IPS-15b (cell line): ENCODE data around the gene PTGES.
A peak's percentile ranks its signal among the peaks of the same experiment; 100 is the strongest.

Experiments used
- H3K27me3 ChIP-seq: one replicate; pipeline ENCODE4 v1.6.1; 2013; ENCODE audit warnings: low read length; ENCODE audit not compliant: control insufficient read depth, insufficient read depth
- H3K36me3 ChIP-seq: one replicate; pipeline ENCODE4 v1.6.1; 2013; ENCODE audit warnings: low read length; ENCODE audit not compliant: control insufficient read depth, insufficient read depth
- H3K4me1 ChIP-seq: one replicate; pipeline ENCODE4 v1.6.1; 2013; ENCODE audit warnings: mild to moderate bottlenecking, low read length; ENCODE audit not compliant: control insufficient read depth, insufficient read depth
- H3K4me3 ChIP-seq: one replicate; pipeline ENCODE4 v1.5.1; 2013; ENCODE audit warnings: low read depth, low read length
- H3K9ac ChIP-seq: one replicate; pipeline ENCODE4 v1.6.1; 2013; ENCODE audit warnings: low read depth, mild to moderate bottlenecking, low read length
- H3K9me3 ChIP-seq: one replicate; pipeline ENCODE4 v1.6.1; 2013; ENCODE audit warnings: mild to moderate bottlenecking, low read length; ENCODE audit not compliant: control insufficient read depth, insufficient read depth

Gene PTGES

DNA sequence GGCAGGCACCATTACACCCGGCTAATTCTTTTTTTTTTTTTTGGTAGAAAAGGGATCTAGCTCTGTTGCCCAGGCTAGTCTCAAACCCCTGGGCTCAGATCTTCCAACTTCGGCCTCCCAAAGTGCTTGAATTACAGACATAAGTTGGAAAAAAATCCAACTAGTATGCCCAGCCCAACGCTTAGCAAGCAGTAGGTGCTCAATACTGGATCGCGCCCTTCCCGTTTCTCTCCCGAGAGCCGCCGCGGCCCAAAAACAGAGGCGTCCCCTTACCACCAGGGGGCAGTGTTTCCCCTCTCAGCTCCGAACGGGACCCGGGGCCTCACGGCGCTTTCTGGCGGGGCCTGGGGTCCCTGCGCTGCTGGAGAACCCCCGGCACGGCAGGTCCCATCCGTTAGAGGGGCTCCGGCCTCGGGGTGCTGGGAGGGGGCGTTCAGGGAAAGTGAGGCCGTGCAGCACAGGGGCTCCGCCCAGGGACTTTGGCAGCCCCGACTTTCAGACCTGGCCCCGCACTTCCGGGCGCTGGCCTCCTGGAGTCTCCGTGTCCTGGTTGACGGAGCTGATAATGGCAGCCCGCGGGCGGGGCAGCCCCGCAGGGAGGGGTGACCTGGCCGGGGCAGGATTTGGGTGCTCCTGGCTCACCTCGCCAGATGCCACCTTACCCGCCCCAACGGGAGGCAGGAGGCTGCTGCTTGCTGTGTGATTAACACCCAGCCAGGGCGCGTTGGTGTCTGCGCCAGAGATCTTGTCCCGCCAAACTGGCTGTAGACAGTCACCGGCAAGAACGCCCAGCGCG, 15.2 kb downstream of the PTGES start:
- Histone ChIP-seq H3K9me3 (no peaks in the 10 kb centered on the region), H3K27me3 (no peaks in the 10 kb centered on the region), H3K4me1 (no peaks in the 10 kb centered on the region), H3K4me3 (peak overlapping the region; percentile 74), H3K9ac (peak overlapping the region; percentile 65), H3K36me3 (no peaks in the 10 kb centered on the region)

DNA sequence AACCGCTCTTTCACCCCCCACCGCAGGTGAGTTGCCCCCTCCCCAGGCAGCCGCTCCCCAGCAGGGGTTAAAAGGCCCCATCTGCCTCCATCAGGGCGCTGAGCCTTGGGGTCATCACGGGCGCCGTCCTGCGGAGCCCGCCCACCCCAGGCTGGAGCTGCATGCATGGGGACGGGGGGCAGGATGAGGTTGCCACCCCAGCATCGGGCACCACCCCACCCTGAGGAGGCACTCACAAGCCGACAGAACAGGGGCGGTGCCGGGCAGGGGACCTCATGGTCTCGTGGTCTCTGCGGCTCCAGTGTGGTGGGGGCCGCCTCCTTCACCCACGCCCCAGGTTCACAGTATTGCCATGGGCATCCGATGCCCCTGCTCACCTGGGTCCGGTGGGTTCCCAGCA, 16.5 kb downstream of the PTGES start:
- Histone ChIP-seq H3K36me3 (no peaks in the 10 kb centered on the region), H3K9ac (no peak overlapping the region), H3K9me3 (no peaks in the 10 kb centered on the region), H3K4me3 (no peak overlapping the region), H3K4me1 (no peaks in the 10 kb centered on the region), H3K27me3 (no peaks in the 10 kb centered on the region)

DNA sequence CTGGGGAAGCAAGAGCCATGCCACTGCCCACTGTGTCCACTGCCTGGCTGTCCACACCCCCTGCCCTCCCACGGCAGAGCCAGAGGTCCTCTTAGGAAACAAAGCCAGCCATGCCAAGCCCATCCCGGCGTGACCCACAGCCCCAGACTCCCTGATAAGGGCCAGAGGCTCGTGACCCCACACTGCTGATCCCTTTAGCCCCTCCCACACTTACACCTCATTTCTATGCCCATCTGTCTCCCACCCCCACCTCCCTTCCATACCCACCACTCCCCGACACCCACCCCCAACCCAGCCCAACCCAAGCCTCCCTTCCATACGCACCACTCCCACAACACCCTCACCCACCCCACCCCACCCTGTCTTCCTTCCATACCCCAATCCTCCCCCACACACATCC, 17.3 kb downstream of the PTGES start:
- Histone ChIP-seq H3K4me1 (no peaks in the 10 kb centered on the region), H3K4me3 (no peak overlapping the region), H3K27me3 (no peaks in the 10 kb centered on the region), H3K36me3 (no peaks in the 10 kb centered on the region), H3K9ac (no peak overlapping the region), H3K9me3 (no peaks in the 10 kb centered on the region)

DNA sequence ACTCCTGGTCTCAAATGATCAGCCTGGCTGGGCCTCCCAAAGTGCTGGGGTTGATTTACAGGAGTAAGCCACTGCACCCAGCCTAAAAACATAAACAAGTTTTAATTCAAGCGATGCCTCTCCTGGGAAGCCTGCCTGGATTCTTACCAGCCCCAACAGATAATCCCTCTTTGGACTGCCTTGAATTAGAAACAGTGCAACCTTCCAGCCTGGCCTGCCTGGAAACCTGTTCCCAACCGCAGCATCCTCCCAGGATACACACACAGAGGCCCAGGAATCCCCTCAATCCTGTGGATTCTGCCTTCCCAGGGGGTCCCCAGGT, 19.2 kb downstream of the PTGES start:
- Histone ChIP-seq H3K9me3 (no peaks in the 10 kb centered on the region), H3K4me3 (no peak overlapping the region), H3K9ac (no peak overlapping the region), H3K27me3 (no peaks in the 10 kb centered on the region), H3K4me1 (no peaks in the 10 kb centered on the region), H3K36me3 (no peaks in the 10 kb centered on the region)

DNA sequence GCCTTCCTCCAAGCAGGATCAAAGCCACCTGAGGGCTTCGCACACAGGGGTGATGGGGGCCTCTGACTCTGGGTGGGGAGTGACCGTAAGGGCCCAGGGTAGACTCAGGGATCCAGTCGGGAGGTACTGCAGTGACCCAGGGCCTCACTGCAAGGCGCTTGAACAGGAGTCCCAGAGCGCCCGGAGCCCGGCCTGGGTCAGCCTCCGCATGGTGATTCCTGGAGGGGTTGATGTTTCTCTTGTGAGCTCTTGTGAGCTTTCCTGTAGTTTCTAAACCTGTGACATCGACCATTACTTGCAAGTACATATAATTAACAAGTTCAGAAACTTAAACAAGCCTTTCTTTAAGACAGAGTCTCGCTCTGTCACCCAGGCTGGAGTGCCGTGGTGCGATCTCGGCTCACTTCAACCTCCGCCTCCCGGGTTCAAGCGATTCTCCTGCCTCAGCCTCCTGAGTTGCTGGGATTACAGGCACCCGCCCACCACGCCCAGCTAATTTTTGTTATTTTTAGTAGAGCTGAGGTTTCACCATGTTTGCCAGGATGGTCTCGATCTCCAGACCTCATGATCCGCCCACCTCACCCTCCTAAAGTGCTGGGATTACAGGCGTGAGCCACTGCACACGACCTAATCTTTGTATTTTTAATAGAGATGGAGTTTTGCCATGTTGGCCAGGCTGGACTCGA, 19.8 kb downstream of the PTGES start:
- Histone ChIP-seq H3K9ac (no peak overlapping the region), H3K27me3 (no peaks in the 10 kb centered on the region), H3K36me3 (no peaks in the 10 kb centered on the region), H3K4me3 (no peak overlapping the region), H3K4me1 (no peaks in the 10 kb centered on the region), H3K9me3 (no peaks in the 10 kb centered on the region)

DNA sequence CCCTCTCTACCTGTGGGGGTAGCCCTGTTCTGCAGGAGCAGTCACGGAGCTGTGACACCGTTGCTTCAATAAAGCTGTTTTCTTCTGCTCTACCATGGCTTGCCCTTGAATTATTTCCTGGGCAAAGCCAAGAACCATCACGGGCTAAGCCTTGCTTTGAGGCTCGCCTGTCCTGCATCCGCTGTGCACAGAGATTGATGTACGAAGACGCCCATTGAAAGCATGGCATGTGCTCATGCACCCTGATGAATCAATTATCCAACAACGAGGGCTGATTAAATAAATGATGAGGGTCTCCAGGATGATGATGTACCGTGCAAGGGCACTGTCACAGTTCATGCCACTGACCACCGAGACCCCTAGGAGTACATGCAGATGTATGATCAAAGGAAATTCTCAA, 20.7 kb downstream of the PTGES start:
- Histone ChIP-seq H3K36me3 (no peaks in the 10 kb centered on the region), H3K27me3 (no peaks in the 10 kb centered on the region), H3K9ac (no peak overlapping the region), H3K9me3 (no peaks in the 10 kb centered on the region), H3K4me3 (no peak overlapping the region), H3K4me1 (no peaks in the 10 kb centered on the region)

DNA sequence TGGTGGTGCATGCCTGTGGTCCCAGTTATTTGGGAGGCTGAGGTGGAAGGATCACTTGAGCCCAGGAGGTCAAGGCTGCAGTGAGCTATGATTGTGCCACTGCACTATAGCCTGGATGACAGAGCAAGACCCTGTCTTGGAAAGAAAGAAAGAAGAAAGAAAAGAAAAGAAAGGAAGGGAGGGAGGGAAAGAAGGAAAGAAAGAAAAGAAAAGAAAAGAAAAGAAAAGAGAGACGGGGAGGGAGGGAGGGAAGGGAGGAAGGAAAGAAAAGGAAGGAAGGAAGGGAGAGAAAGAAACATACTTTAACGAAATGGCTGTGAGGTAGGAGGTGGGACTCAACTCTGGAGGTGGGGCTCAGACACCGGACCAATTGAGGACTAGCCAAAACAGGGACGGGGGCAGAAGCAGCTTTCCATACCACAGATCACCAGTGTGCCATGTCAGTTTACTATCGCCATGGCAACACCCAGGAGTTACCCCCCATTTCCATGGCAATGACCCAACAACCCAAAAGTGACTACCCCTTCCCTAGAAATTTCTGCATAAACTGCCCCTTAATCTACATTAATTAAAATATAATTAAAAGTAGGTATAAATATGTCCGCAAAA, 21.3 kb downstream of the PTGES start:
- Histone ChIP-seq H3K4me3 (no peak overlapping the region), H3K4me1 (no peaks in the 10 kb centered on the region), H3K9ac (no peak overlapping the region), H3K9me3 (no peaks in the 10 kb centered on the region), H3K27me3 (no peaks in the 10 kb centered on the region), H3K36me3 (no peaks in the 10 kb centered on the region)

DNA sequence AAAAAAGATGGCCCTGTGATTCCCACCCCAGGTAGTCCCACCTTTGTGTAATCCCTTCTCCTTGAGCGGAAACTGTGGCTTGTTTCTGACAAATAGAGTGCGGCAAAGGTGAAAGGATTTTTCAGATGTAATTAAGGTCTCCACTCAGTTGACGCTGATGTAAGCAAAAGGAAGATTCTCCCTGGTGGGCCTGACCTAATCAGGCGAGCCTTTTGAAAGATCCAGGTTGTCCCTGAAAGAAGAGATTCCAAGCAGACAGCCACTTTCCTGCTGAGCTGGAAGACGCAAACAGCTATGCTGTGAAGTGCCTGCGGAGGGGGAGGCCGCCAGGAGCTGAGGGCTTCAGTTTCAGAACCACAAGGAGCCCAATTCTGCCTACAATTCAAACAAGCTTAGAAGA, 24.1 kb downstream of the PTGES start:
- no peaks in the 10 kb centered on the region for H3K9me3 ChIP-seq
- no peaks in the 10 kb centered on the region for H3K4me1 ChIP-seq
- H3K27me3 ChIP-seq, result no peaks in the 10 kb centered on the region
- H3K36me3 ChIP-seq, result no peaks in the 10 kb centered on the region
- no peak overlapping the region for H3K9ac ChIP-seq
- no peak overlapping the region for H3K4me3 ChIP-seq

DNA sequence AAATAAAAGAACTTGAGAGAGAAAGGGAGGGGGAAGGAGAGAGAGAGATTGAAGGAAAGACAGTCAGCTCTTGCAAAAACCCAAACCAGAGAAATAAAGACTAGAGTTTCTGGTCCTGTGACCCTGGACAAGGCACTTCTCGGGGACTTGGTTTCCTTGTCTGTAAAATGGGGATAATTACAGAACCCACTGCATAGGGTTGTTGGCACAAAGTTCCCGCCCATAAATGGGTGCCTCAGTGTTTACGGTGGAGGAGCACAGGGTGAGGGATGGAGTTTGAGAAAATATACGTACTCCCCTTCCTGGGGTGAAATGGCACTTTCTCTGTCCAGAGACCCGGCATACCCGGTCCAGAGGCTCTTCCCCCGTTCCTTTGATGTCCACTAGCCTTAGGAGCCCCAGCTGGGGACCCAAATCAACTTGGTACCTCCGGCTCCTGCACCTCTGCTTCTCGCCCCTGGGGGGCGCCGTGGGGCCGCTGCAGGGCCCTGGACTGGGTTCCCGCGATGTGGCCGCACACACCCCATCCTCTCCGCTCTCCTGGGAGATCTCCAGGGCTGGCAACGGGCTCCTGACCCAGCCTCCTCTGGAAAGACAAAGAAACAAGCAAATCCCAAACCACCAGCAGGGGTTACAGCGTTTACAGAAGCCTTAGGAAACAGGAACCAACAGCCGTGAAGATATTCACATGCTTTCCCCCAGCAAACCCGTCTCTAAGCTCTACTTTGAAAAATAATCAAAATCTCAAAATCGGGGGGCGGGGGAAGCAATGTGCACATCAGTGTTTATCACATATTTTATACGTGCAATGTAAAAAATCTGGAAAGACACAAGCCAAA, 26.3 kb downstream of the PTGES start:
- Histone ChIP-seq H3K9ac (no peak overlapping the region), H3K9me3 (no peaks in the 10 kb centered on the region), H3K27me3 (no peaks in the 10 kb centered on the region), H3K4me3 (no peak overlapping the region), H3K36me3 (no peaks in the 10 kb centered on the region), H3K4me1 (no peaks in the 10 kb centered on the region)

DNA sequence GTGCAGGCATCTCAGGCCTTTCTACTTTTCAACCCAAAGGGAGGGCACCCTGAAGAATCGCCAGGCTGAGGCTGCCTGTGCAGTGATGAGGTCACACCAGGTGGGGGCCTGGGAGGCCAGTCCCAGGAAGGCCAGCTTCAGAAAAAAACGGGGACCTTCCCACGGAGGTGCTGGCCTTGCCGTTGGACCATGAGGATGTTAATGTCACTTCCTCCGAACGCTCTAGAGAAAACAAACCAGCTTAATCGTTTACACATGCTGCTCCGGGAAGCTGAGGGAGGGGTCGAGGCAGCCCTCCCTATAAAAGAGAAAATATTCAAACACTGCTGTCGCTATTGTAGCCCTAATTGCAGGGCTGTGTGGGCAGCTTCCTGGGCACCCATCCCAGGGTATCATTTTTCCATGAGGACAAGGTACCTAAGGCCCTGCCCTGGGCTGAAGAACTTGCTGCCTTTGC, 27.0 kb downstream of the PTGES start:
- no peak overlapping the region for H3K9ac ChIP-seq
- H3K36me3 ChIP-seq, result no peaks in the 10 kb centered on the region
- no peaks in the 10 kb centered on the region for H3K4me1 ChIP-seq
- no peaks in the 10 kb centered on the region for H3K9me3 ChIP-seq
- H3K4me3 ChIP-seq, result no peak overlapping the region
- H3K27me3 ChIP-seq, result no peaks in the 10 kb centered on the region

DNA sequence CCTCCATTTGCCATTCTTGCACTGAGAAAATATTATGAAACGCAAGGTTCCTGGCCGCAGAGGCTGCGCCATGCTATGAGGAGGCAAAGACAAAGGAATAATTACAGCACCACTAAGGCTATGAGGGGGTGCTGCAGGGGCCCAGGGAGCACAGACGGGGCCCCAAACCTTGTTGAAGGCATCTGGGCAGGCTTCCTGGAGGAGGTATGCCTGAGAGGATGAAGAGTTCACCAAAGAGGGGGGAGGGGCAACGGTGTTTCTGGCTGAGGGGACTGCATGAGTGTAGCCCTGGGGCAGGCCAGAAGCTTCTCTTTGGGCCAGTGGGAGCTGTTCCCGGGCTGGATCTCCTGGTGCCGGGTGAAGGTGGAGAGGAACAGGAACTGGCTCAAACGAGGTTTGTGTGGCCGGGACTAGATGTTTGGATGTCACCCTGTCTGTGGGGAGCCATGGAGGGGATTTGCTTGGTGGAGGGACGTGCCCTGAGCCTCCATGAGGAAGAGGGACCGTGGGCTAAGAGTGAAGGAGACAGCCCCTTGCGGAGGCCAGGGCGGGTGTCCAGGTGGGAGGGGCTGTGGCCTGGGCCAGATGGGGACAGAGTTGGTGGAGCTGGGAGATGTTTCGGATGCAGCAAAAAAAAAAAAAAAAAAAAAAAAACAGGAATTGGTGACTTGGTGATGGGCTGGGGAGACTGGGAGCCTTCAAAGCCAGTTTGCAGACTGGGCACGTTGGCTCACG, 28.2 kb downstream of the PTGES start:
- H3K27me3 ChIP-seq, result no peaks in the 10 kb centered on the region
- no peaks in the 10 kb centered on the region for H3K9me3 ChIP-seq
- no peak overlapping the region for H3K4me3 ChIP-seq
- no peaks in the 10 kb centered on the region for H3K36me3 ChIP-seq
- no peaks in the 10 kb centered on the region for H3K4me1 ChIP-seq
- no peak overlapping the region for H3K9ac ChIP-seq
